ENCODE data around the gene ADGRL3. TPM values are rescaled to one million over a fixed set of nuclear protein-coding genes. Genes with fewer than 3 reads are reported as not detected.

ADGRL3 gene
- total RNA-seq, 1 donor from 2014 or later = 2.1 TPM

DNA sequence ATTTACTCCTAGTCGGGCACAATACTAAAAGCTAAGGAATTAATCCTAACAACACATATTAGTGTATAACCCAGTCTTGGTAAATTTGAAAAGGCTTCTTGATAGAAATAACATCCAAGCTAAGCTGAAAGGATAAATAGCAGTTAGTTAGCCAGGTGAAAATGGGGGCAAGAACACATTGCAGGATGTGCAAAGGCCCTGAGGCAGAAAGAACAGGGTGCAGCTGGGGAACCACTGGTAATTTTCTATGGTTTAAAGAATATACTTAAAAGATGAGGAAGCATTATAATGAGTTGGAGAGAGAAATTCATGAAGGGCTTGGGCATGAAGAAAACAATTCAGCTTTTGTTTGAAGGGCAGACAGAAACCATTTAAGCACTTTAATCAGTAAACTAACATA is 689.0 kb downstream of the ADGRL3 start:
- TF ChIP-seq, protein P1, sequence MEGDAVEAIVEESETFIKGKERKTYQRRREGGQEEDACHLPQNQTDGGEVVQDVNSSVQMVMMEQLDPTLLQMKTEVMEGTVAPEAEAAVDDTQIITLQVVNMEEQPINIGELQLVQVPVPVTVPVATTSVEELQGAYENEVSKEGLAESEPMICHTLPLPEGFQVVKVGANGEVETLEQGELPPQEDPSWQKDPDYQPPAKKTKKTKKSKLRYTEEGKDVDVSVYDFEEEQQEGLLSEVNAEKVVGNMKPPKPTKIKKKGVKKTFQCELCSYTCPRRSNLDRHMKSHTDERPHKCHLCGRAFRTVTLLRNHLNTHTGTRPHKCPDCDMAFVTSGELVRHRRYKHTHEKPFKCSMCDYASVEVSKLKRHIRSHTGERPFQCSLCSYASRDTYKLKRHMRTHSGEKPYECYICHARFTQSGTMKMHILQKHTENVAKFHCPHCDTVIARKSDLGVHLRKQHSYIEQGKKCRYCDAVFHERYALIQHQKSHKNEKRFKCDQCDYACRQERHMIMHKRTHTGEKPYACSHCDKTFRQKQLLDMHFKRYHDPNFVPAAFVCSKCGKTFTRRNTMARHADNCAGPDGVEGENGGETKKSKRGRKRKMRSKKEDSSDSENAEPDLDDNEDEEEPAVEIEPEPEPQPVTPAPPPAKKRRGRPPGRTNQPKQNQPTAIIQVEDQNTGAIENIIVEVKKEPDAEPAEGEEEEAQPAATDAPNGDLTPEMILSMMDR (IDR thresholded peaks at IDR 0.05; ENCODE audit: insufficient read depth, low read length, poor library complexity, severe bottlenecking) = no peak
- Histone ChIP-seq H3K4me3 (ENCODE audit: low read depth, low read length) (no peak overlapping the region), H3K27me3 (ENCODE audit: control insufficient read depth, insufficient read depth, low read length) (no peaks in the 10 kb centered on the region), H3K36me3 (ENCODE audit: control insufficient read depth, insufficient read depth, low read length) (no peaks in the 10 kb centered on the region)
- DNase-seq (ENCODE audit: low read depth) = no peak

DNA sequence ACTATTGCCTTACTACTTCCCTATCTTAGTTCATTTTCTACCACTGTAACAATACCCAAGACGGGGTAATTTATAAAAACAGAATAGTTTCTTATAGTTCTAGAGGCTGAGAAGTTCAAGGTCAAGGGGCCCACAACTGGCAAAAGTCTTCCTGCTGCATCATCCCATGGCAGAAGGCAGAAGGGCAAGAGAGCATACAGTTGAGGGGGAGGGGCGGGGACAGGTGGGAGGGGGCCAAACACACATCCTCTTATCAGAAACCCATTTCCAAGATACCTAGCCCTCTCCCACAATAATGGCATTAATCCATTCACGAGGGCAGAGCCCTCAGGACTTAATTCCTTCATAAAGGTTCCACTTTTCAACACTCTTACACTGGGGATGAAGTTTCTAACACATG is 690.2 kb downstream of the ADGRL3 start:
- DNase-seq (ENCODE audit: low read depth) = no peak
- no peaks in the 10 kb centered on the region for H3K36me3 ChIP-seq (ENCODE audit: control insufficient read depth, insufficient read depth, low read length)
- H3K4me3 ChIP-seq (ENCODE audit: low read depth, low read length) = no peak overlapping the region
- TF ChIP-seq, protein P1 (IDR thresholded peaks at IDR 0.05; ENCODE audit: insufficient read depth, low read length, poor library complexity, severe bottlenecking) = no peak
- no peaks in the 10 kb centered on the region for H3K27me3 ChIP-seq (ENCODE audit: control insufficient read depth, insufficient read depth, low read length)

GRCh38 chr4:61891953-61892352 is 691.8 kb downstream of the ADGRL3 start:
- Histone ChIP-seq H3K4me3 (ENCODE audit: low read depth, low read length) (no peak overlapping the region), H3K36me3 (ENCODE audit: control insufficient read depth, insufficient read depth, low read length) (no peaks in the 10 kb centered on the region), H3K27me3 (ENCODE audit: control insufficient read depth, insufficient read depth, low read length) (no peaks in the 10 kb centered on the region)
- TF ChIP-seq, protein P1 (IDR thresholded peaks at IDR 0.05; ENCODE audit: insufficient read depth, low read length, poor library complexity, severe bottlenecking) = no peak
- DNase-seq (ENCODE audit: low read depth) = no peak

DNA sequence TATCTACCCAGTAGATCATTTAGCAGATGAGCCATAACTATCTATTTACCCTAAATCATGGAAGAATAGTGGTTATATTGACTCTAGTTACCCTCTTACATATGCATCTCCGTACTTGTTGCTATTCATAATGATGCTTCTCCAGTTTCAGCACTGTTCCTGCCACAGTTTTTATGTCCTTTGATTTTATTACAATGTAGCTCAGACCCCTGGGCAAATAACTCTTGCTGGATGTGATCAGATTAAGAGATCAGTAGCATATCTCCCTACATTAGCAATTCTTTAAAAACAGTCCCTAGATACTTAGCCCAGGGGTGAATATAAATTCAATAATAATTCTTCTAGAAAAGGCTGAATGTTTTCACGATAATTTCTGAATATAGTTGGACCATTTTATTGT is 696.5 kb downstream of the ADGRL3 start:
- TF ChIP-seq, protein P1 (IDR thresholded peaks at IDR 0.05; ENCODE audit: insufficient read depth, low read length, poor library complexity, severe bottlenecking) = no peak
- no peak overlapping the region for H3K4me3 ChIP-seq (ENCODE audit: low read depth, low read length)
- DNase-seq (ENCODE audit: low read depth) = no peak
- H3K36me3 ChIP-seq (ENCODE audit: control insufficient read depth, insufficient read depth, low read length) = no peaks in the 10 kb centered on the region
- H3K27me3 ChIP-seq (ENCODE audit: control insufficient read depth, insufficient read depth, low read length) = no peaks in the 10 kb centered on the region

DNA sequence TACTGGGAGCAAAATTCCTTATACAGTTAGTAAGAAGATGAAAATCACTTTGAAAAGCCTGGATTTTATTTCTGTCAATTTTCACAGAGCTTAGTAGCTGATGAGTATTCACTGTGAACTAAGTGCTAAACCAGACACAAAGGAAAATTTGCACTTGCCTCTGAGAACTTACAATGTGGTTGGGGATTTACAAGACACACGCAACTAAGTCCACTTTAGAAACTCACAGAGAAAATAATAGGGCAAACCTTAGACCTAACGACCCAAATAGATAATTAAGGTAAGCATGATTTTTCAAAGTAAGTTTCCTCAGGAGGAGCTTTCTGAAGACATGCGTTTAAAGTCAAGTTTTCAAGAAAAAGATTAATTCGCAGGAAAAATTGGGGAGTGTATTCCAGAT is 708.9 kb downstream of the ADGRL3 start:
- Histone ChIP-seq H3K27me3 (ENCODE audit: control insufficient read depth, insufficient read depth, low read length) (no peaks in the 10 kb centered on the region), H3K36me3 (ENCODE audit: control insufficient read depth, insufficient read depth, low read length) (no peaks in the 10 kb centered on the region), H3K4me3 (ENCODE audit: low read depth, low read length) (no peak overlapping the region)
- TF ChIP-seq, protein P1 (IDR thresholded peaks at IDR 0.05; ENCODE audit: insufficient read depth, low read length, poor library complexity, severe bottlenecking) = no peak
- no peak for DNase-seq (ENCODE audit: low read depth)

DNA sequence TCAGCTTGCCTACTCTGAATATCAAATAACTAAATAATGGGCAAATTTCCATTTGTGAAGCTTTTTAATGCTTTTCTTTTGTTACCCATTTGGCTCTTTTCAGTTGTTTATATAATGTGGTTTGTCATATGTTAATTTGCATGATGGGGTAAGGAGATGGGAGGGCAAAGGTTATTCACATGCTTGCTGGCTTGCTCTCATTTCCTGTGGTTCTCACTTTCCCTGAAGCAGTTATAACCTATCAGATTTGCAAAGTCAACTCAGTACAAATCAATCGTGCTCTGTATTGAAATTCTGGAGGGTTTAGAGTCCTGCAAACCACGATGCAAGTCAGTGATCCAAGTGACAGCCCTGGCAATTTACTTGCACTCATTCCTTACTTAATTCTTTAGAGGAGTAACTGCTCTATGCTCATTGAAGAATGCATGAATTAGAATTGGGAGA is 711.2 kb downstream of the ADGRL3 start:
- DNase-seq (ENCODE audit: low read depth) = no peak

More for the DNA sequence above, 711.2 kb downstream of the ADGRL3 start:
- H3K36me3 ChIP-seq (ENCODE audit: control insufficient read depth, insufficient read depth, low read length) = no peaks in the 10 kb centered on the region
- H3K4me3 ChIP-seq (ENCODE audit: low read depth, low read length) = no peak overlapping the region
- TF ChIP-seq, protein P1 (IDR thresholded peaks at IDR 0.05; ENCODE audit: insufficient read depth, low read length, poor library complexity, severe bottlenecking) = no peak
- H3K27me3 ChIP-seq (ENCODE audit: control insufficient read depth, insufficient read depth, low read length) = no peaks in the 10 kb centered on the region
